NT2/D1 (cell line): Measurements from ENCODE around the gene NRXN2.

Experiments
- SUZ12 ChIP-seq: IDR thresholded peaks from 2 replicates; pipeline ENCODE4 v1.6.1; 2011; ENCODE audit not compliant: insufficient read length, insufficient read depth; ENCODE audit errors: extremely low read depth
- YY1 ChIP-seq: IDR thresholded peaks from 2 replicates; pipeline ENCODE4 v1.6.1; 2011; ENCODE audit not compliant: insufficient read length, insufficient read depth
- ZNF274 ChIP-seq: IDR thresholded peaks from 2 replicates; pipeline ENCODE4 v1.6.1; 2011; ENCODE audit warnings: mild to moderate bottlenecking, low read depth, low read length

- TF ChIP-seq SUZ12 (no peak), YY1 (no peak), ZNF274 (no peak)
Observed at GRCh38 chr11:64608636-64609035, 114.4 kb downstream of the NRXN2 start.
